LoVo (cell line): ENCODE measurements around the gene SAMD5.

ENCODE experiments used
- DNase-seq: peaks from one replicate; pipeline ENCODE4 v3.0.0-alpha.2; 2016; ENCODE audit warnings: low spot score

The SAMD5 gene

GRCh38 chr6:147508042-147508865, at the start of gene SAMD5:
TSS of gene SAMD5 (plus strand) at chr6:147508690. CDS start at chr6:147508929, 239 bp downstream.
- DNase-seq = peak; percentile 84

- no peak for DNase-seq
Measured at GRCh38 chr6:147459780-147460179, 48.7 kb upstream of the SAMD5 start.

GRCh38 chr6:147463651-147464050, 44.8 kb upstream of the SAMD5 start:
- DNase-seq = no peak

GRCh38 chr6:147467428-147467827, 41.1 kb upstream of the SAMD5 start:
- DNase-seq = no peak

- no peak for DNase-seq
Measured at GRCh38 chr6:147467886-147468285, 40.6 kb upstream of the SAMD5 start.

GRCh38 chr6:147468634-147469033, 39.9 kb upstream of the SAMD5 start:
- DNase-seq = no peak

GRCh38 chr6:147479857-147480256, 28.6 kb upstream of the SAMD5 start:
- no peak for DNase-seq

- no peak for DNase-seq
Measured at GRCh38 chr6:147486683-147487082, 21.8 kb upstream of the SAMD5 start.

GRCh38 chr6:147497472-147497871, 11.0 kb upstream of the SAMD5 start:
- DNase-seq = no peak

GRCh38 chr6:147503587-147503986, 4.9 kb upstream of the SAMD5 start:
- no peak for DNase-seq

GRCh38 chr6:147504848-147505247, 3.6 kb upstream of the SAMD5 start:
- no peak for DNase-seq

GRCh38 chr6:147506704-147507114, 1.8 kb upstream of the SAMD5 start:
- DNase-seq = peak; percentile 71

- peak; percentile 20 for DNase-seq
Measured at GRCh38 chr6:147507162-147508041, 1.1 kb upstream of the SAMD5 start.

GRCh38 chr6:147508866-147509608, 547 bp downstream of the SAMD5 start:
- peak; percentile 4 for DNase-seq

GRCh38 chr6:147509891-147510290, 1.4 kb downstream of the SAMD5 start:
- DNase-seq = peak; percentile 49

- no peak for DNase-seq
Measured at GRCh38 chr6:147510929-147511590, 2.6 kb downstream of the SAMD5 start.

- no peak for DNase-seq
Measured at GRCh38 chr6:147514831-147515230, 6.3 kb downstream of the SAMD5 start.

GRCh38 chr6:147515327-147515726, 6.8 kb downstream of the SAMD5 start:
- no peak for DNase-seq

GRCh38 chr6:147522597-147522996, 14.1 kb downstream of the SAMD5 start:
- DNase-seq = no peak

- DNase-seq = no peak
Measured at GRCh38 chr6:147525519-147526209, 17.2 kb downstream of the SAMD5 start.

- no peak for DNase-seq
Measured at GRCh38 chr6:147527197-147527596, 18.7 kb downstream of the SAMD5 start.
